Astrocyte (in vitro differentiated cells and primary cell): ENCODE results near the gene CNEP1R1. TPM values are rescaled to one million over a fixed set of nuclear protein-coding genes. Genes with fewer than 3 reads are reported as not detected.

Experiments
- DNase-seq: peaks from one replicate; pipeline ENCODE4 v3.0.0-alpha.2; 2010; ENCODE audit warnings: low read depth
- FAIRE-seq: peaks from 2 replicates; lab custom pipeline; 2011; peaks lifted over from hg19 to GRCh38; lab: Jason Lieb, UNC
- H2AFZ ChIP-seq: 2 replicates; pipeline ENCODE4 v1.6.0; 2012; ENCODE audit warnings: low read depth, low read length, inconsistent platforms
- H3K27ac ChIP-seq: 2 replicates; pipeline ENCODE4 v1.5.1; 2011; ENCODE audit warnings: low read depth, low read length, inconsistent platforms
- H3K27me3 ChIP-seq: 2 replicates; pipeline ENCODE4 v1.6.0; 2011; ENCODE audit warnings: low read length, inconsistent platforms; ENCODE audit not compliant: insufficient read depth
- H3K36me3 ChIP-seq: 2 replicates; pipeline ENCODE4 v1.5.1; 2011; ENCODE audit warnings: low read length, inconsistent platforms; ENCODE audit not compliant: insufficient read depth
- H3K4me1 ChIP-seq: 2 replicates; pipeline ENCODE4 v1.5.1; 2011; ENCODE audit warnings: low read length, inconsistent platforms; ENCODE audit not compliant: insufficient read depth
- H3K4me2 ChIP-seq: 2 replicates; pipeline ENCODE4 v1.6.0; 2012; ENCODE audit warnings: low read length, inconsistent platforms
- H3K4me3 ChIP-seq: 2 replicates; pipeline ENCODE4 v1.5.1; 2011; ENCODE audit warnings: low read depth, mild to moderate bottlenecking, low read length, inconsistent platforms; ENCODE audit not compliant: insufficient read depth
- H3K79me2 ChIP-seq: 2 replicates; pipeline ENCODE4 v1.6.0; 2012; ENCODE audit warnings: mild to moderate bottlenecking, low read length, inconsistent platforms; ENCODE audit not compliant: insufficient read depth
- H3K9ac ChIP-seq: 2 replicates; pipeline ENCODE4 v1.6.0; 2012; ENCODE audit warnings: mild to moderate bottlenecking, low read length, inconsistent platforms
- H3K9me3 ChIP-seq: 2 replicates; pipeline ENCODE4 v1.5.1; 2012; ENCODE audit warnings: low read depth, mild to moderate bottlenecking, low read length, inconsistent platforms; ENCODE audit not compliant: insufficient read depth
- H4K20me1 ChIP-seq: 2 replicates; pipeline ENCODE4 v1.6.0; 2012; ENCODE audit warnings: low read length, inconsistent platforms; ENCODE audit not compliant: insufficient read depth
- H3K27ac Mint-ChIP-seq: one replicate; pipeline ENCODE4 v1.8.0; 2021; ENCODE audit warnings: mild to moderate bottlenecking, mixed read lengths; ENCODE audit not compliant: unreplicated experiment
- H3K27me3 Mint-ChIP-seq: one replicate; pipeline ENCODE4 v1.8.0; 2021; ENCODE audit warnings: low read depth, mixed read lengths; ENCODE audit not compliant: unreplicated experiment
- H3K36me3 Mint-ChIP-seq: one replicate; pipeline ENCODE4 v1.8.0; 2021; ENCODE audit warnings: low read depth, mixed read lengths; ENCODE audit not compliant: unreplicated experiment
- H3K4me1 Mint-ChIP-seq: one replicate; pipeline ENCODE4 v1.8.0; 2021; ENCODE audit warnings: low read depth, mixed read lengths; ENCODE audit not compliant: unreplicated experiment
- H3K4me3 Mint-ChIP-seq: one replicate; pipeline ENCODE4 v1.8.0; 2021; ENCODE audit warnings: mild to moderate bottlenecking, moderate library complexity, mixed read lengths; ENCODE audit not compliant: unreplicated experiment
- H3K9me3 Mint-ChIP-seq: one replicate; pipeline ENCODE4 v1.8.0; 2021; ENCODE audit warnings: mild to moderate bottlenecking, mixed read lengths; ENCODE audit not compliant: unreplicated experiment
- EZH2 ChIP-seq: IDR thresholded peaks from 2 replicates; pipeline ENCODE4 v1.6.1; 2012; ENCODE audit warnings: mild to moderate bottlenecking, low read length, inconsistent platforms; ENCODE audit not compliant: insufficient read depth
- total RNA-seq: library from RNA; stranded (reverse); gene quantifications from 2 replicates; pipeline ENCODE4 v1.2.1, GENCODE V29; 2021
- TF ChIP-seq, protein P1 (sequence below): IDR thresholded peaks from 2 replicates; pipeline ENCODE4 v1.5.1; 2011; ENCODE audit warnings: low read depth, mild to moderate bottlenecking, inconsistent platforms, low read length, moderate library complexity; ENCODE audit not compliant: insufficient read depth

The CNEP1R1 gene
- total RNA-seq, 1 donor from 2014 or later: 31.1 TPM

- no peaks in the 10 kb centered on the region for H4K20me1 ChIP-seq
- DNase-seq (no peak), FAIRE-seq (no peak)
- H2AFZ ChIP-seq: no peak overlapping the region
- no peaks in the 10 kb centered on the region for H3K36me3 Mint-ChIP-seq
- no peak overlapping the region for H3K4me3 ChIP-seq
- H3K27me3 ChIP-seq: peaks cover 8% of the 10 kb centered on the region
- H3K4me2 ChIP-seq: no peak overlapping the region
- H3K4me1 ChIP-seq: no peaks in the 10 kb centered on the region
- no peak overlapping the region for H3K4me3 Mint-ChIP-seq
- H3K79me2 ChIP-seq: no peaks in the 10 kb centered on the region
- H3K36me3 ChIP-seq: no peaks in the 10 kb centered on the region
- peaks cover 29% of the 10 kb centered on the region for H3K27me3 Mint-ChIP-seq
- peaks cover 4% of the 10 kb centered on the region for H3K9me3 Mint-ChIP-seq
- TF ChIP-seq, protein P1, sequence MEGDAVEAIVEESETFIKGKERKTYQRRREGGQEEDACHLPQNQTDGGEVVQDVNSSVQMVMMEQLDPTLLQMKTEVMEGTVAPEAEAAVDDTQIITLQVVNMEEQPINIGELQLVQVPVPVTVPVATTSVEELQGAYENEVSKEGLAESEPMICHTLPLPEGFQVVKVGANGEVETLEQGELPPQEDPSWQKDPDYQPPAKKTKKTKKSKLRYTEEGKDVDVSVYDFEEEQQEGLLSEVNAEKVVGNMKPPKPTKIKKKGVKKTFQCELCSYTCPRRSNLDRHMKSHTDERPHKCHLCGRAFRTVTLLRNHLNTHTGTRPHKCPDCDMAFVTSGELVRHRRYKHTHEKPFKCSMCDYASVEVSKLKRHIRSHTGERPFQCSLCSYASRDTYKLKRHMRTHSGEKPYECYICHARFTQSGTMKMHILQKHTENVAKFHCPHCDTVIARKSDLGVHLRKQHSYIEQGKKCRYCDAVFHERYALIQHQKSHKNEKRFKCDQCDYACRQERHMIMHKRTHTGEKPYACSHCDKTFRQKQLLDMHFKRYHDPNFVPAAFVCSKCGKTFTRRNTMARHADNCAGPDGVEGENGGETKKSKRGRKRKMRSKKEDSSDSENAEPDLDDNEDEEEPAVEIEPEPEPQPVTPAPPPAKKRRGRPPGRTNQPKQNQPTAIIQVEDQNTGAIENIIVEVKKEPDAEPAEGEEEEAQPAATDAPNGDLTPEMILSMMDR: no peak
- no peak for TF ChIP-seq EZH2
- H3K9me3 ChIP-seq: no peaks in the 10 kb centered on the region
- no peak overlapping the region for H3K9ac ChIP-seq
- H3K27ac ChIP-seq: no peak overlapping the region
- H3K4me1 Mint-ChIP-seq: no peaks in the 10 kb centered on the region
- H3K27ac Mint-ChIP-seq: no peak overlapping the region
These were observed 29.3 kb upstream of the CNEP1R1 start for GRCh38 chr16:49995720-49996119.

- Histone ChIP-seq H3K9ac (no peak overlapping the region), H3K9me3 (no peaks in the 10 kb centered on the region), H4K20me1 (no peaks in the 10 kb centered on the region), H3K4me2 (no peak overlapping the region), H3K27ac (no peak overlapping the region), H3K4me1 (no peaks in the 10 kb centered on the region), H3K4me3 (no peak overlapping the region), H3K27me3 (peaks cover 8% of the 10 kb centered on the region), H3K79me2 (no peaks in the 10 kb centered on the region), H2AFZ (no peak overlapping the region), H3K36me3 (no peaks in the 10 kb centered on the region)
- H3K4me3 Mint-ChIP-seq: no peak overlapping the region
- H3K9me3 Mint-ChIP-seq: peaks cover 4% of the 10 kb centered on the region
- H3K27ac Mint-ChIP-seq: no peak overlapping the region
- peaks cover 29% of the 10 kb centered on the region for H3K27me3 Mint-ChIP-seq
- TF ChIP-seq, protein P1: no peak
- TF ChIP-seq EZH2: no peak
- DNase-seq (no peak), FAIRE-seq (no peak)
- no peaks in the 10 kb centered on the region for H3K4me1 Mint-ChIP-seq
- H3K36me3 Mint-ChIP-seq: no peaks in the 10 kb centered on the region
These were observed 27.2 kb upstream of the CNEP1R1 start for GRCh38 chr16:49997721-49998251.

DNA sequence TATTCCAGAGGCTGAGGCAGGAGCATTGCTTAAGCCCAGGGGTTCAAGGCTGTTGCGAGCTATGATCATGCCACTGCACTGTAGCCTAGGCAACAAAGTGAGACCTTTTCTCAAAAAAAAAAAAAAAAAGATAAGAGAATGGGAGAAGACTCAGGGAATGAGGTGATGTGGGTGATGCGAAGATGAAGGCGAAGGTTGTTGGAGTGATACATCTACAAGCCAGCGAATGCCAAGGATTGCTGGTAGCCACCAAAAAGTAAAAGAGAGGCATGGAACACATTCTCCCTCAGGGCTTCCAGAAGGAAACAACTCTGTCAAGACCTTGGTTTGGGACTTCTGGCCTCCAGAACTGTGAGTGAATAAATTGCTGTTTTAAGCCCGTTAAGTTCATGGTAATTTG is 26.0 kb upstream of the CNEP1R1 start:
- FAIRE-seq (no peak), DNase-seq (no peak)
- H3K4me2 ChIP-seq: no peak overlapping the region
- peaks cover 4% of the 10 kb centered on the region for H3K9me3 Mint-ChIP-seq
- H3K27me3 Mint-ChIP-seq: peaks cover 22% of the 10 kb centered on the region
- no peaks in the 10 kb centered on the region for H3K79me2 ChIP-seq
- no peaks in the 10 kb centered on the region for H3K9me3 ChIP-seq
- H3K27ac Mint-ChIP-seq: no peak overlapping the region
- no peaks in the 10 kb centered on the region for H3K36me3 Mint-ChIP-seq
- no peaks in the 10 kb centered on the region for H3K4me1 ChIP-seq
- no peak overlapping the region for H3K4me3 ChIP-seq
- H4K20me1 ChIP-seq: no peaks in the 10 kb centered on the region
- no peak for TF ChIP-seq EZH2
- TF ChIP-seq, protein P1: no peak
- H3K36me3 ChIP-seq: no peaks in the 10 kb centered on the region
- H3K27me3 ChIP-seq: peaks cover 4% of the 10 kb centered on the region
- H3K4me3 Mint-ChIP-seq: no peak overlapping the region
- H2AFZ ChIP-seq: no peak overlapping the region
- H3K4me1 Mint-ChIP-seq: no peaks in the 10 kb centered on the region
- no peak overlapping the region for H3K27ac ChIP-seq
- H3K9ac ChIP-seq: no peak overlapping the region
